Adrenal gland (tissue), 5 donors: Measurements from ENCODE around the gene FABP2.
"Not testable (repeated sequence)": the region's sequence is repeated elsewhere in the genome, so short reads cannot be mapped to it uniquely, and the experiment has no call there.

Experiments used
- POLR2A ChIP-seq, 2 donors: fragments of 450-650 bp; IDR thresholded peaks; one replicate each; pipeline ENCODE4 v1.6.1; 2017; ENCODE audit warnings: antibody characterized with exemption in 2 of 2, mild to moderate bottlenecking in 2 of 2, moderate library complexity in 1 of 2
- TF ChIP-seq, protein P1 (sequence below), 6 experiments: fragments of 450-650 bp in 4 of 6; fragments of 200-600 bp in 2 of 6; sonication (generic) in 1 of 6; IDR thresholded peaks; 1 replicate in 5 of 6; 2 replicates in 1 of 6; pipeline versions ENCODE4 v1.5.1 to v1.8.0; 2016 to 2021; ENCODE audit warnings: antibody characterized with exemption in 6 of 6, mild to moderate bottlenecking in 2 of 6, moderate library complexity in 1 of 6
- donor health status: DM: no; HTN: no; CAD: no.

- TF ChIP-seq, protein P1, sequence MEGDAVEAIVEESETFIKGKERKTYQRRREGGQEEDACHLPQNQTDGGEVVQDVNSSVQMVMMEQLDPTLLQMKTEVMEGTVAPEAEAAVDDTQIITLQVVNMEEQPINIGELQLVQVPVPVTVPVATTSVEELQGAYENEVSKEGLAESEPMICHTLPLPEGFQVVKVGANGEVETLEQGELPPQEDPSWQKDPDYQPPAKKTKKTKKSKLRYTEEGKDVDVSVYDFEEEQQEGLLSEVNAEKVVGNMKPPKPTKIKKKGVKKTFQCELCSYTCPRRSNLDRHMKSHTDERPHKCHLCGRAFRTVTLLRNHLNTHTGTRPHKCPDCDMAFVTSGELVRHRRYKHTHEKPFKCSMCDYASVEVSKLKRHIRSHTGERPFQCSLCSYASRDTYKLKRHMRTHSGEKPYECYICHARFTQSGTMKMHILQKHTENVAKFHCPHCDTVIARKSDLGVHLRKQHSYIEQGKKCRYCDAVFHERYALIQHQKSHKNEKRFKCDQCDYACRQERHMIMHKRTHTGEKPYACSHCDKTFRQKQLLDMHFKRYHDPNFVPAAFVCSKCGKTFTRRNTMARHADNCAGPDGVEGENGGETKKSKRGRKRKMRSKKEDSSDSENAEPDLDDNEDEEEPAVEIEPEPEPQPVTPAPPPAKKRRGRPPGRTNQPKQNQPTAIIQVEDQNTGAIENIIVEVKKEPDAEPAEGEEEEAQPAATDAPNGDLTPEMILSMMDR (IDR thresholded peaks at IDR 0.05): not testable (repeated sequence)
- TF ChIP-seq POLR2A (IDR thresholded peaks at IDR 0.05): not testable (repeated sequence)
Measured at GRCh38 chr4:119370392-119370791, 48.5 kb upstream of the FABP2 start.
